Coronary artery (tissue), 2 donors: ENCODE results near the gene CEMIP.

Experiments used
- DNase-seq: peaks from one replicate; pipeline ENCODE4 v3.0.0-alpha.2; 2017; ENCODE audit warnings: low spot score
- H3K27ac ChIP-seq, 2 donors: fragments of 200-600 bp; sonication (generic); one replicate each; pipeline ENCODE4 v1.5.1; 2016 to 2019
- H3K4me3 ChIP-seq: fragments of 200-600 bp; sonication (generic); 2 replicates; pipeline ENCODE4 v1.5.1; 2016; ENCODE audit warnings: mild to moderate bottlenecking, moderate library complexity
- TF ChIP-seq, protein P1 (sequence below): fragments of 200-600 bp; sonication (generic); IDR thresholded peaks from one replicate; pipeline ENCODE4 v1.5.1; 2019; ENCODE audit warnings: antibody characterized with exemption

CEMIP gene

DNA sequence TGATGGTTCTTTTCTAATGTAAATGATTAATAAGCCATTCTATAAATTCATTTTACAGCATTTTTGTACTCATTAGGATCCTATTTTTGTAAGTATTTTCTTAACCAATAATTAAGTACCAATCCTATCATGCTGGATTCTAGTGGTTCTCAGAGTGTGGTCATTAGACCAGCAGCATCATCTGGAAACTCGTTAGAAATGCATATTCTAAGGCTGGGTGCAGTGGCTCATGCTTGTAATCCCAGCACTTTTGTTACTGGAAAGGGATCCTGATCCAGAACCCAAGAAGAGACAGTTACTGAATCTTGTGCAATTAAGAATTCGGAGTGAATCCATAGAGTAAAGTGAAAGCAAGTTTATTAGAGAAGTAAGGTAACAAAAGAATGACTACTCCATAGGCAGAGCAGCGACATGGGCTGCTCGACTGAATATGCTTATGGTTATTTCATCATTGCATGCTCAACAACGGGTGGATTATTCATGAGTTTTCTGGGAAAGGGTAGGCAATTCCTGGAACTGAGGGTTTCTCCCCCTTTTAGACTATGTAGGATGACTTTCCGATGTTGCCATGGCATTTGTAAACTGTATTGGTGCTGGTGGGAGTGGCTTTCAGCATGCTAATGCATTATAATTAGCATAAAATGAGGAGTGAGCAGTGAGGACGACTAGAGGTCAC lies 9.9 kb upstream of the CEMIP start:
- TF ChIP-seq, protein P1, sequence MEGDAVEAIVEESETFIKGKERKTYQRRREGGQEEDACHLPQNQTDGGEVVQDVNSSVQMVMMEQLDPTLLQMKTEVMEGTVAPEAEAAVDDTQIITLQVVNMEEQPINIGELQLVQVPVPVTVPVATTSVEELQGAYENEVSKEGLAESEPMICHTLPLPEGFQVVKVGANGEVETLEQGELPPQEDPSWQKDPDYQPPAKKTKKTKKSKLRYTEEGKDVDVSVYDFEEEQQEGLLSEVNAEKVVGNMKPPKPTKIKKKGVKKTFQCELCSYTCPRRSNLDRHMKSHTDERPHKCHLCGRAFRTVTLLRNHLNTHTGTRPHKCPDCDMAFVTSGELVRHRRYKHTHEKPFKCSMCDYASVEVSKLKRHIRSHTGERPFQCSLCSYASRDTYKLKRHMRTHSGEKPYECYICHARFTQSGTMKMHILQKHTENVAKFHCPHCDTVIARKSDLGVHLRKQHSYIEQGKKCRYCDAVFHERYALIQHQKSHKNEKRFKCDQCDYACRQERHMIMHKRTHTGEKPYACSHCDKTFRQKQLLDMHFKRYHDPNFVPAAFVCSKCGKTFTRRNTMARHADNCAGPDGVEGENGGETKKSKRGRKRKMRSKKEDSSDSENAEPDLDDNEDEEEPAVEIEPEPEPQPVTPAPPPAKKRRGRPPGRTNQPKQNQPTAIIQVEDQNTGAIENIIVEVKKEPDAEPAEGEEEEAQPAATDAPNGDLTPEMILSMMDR, result no peak
- Histone ChIP-seq H3K4me3 (no peak overlapping the region), H3K27ac (no peak overlapping the region)
- DNase-seq, result no peak

DNA sequence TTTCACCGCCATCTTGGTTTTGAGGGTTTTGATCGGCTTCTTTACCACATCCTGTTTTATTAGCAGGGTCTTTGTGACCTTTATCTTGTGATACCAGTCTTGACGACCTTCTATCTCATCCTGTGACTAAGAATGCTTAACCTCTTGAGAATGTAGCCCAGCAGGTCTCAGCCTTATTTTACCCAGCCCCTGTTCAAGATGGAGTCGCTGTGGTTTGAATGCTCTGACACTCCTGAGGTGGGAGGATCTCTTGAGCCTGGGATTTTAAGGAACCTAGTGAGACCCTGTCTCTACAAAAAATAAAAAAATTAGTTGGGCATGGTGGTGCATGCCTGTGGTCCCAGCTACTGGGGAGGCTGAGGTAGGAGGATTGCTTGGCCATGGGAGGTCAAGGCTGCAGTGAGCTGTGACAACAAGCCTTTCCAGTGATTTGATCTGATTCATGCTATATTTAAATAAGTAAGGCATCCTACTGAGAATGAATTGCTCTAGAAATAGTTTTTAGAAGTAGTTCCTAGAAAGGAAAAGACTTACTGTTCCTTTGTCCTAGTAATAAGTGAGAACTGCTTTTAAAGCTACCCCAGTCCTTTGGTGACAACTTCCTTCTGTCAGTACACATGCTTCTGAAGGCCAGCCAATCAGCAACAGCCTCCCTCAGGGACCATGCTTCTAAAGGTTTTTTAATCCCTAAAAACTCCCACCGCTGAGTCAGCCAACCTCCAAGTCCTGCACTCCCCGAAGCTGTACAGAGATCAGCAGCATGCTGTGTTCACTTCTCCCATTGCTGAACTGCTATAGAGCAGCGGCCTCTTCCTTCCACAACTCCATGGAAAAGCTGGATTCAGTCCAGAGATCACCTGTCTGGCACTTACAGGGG lies 9.1 kb upstream of the CEMIP start:
- TF ChIP-seq, protein P1, result no peak
- DNase-seq, result no peak
- Histone ChIP-seq H3K4me3 (no peak overlapping the region), H3K27ac (no peak overlapping the region)

DNA sequence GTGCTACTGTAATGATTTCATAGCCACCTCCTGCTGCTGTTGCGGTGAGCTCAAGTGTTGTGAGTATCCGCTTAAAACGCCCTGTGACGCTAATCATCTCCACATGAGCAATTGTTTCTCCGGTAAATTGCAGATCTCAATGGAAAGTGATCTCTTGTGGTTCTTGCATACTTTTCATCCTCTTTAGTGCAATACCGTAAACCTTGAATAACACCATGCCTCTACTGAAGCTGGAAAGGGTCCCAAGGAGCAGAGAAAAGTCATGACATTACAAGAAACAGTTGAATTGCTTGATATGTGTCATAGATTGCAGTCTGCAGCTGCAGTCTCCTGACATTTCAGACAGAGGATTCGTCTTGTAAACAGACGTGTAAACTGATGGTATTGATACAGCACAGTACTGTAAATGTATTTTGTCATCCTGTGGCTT lies 6.0 kb upstream of the CEMIP start:
- TF ChIP-seq, protein P1, result no peak
- no peak for DNase-seq
- Histone ChIP-seq H3K27ac (no peak overlapping the region), H3K4me3 (no peak overlapping the region)

DNA sequence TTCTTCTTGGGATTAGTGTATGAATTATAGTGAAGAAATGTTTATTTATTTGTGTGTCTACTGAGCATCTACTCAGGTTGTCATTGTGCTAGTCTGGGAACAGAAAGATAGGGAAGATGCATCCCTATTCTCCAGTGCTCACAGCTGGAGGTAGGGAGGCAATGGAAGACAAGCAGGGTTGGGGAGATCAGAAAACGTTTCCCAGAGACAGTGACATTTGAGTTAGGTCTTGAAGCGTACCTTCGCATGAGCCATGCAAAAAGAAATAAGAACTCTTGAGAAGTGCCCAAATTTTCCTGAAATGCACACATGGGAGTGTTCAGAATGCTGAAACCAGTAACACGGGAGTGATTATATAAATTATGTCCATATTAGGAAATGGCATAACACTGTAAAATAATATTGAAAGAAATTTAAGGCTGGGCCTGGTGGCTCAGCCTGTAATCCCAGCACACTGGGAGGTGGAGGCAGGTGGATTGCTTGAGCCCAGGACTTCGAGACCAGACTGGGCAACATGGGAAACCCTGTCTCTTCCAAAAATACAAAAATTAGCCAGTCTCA lies 5.3 kb upstream of the CEMIP start:
- H3K4me3 ChIP-seq, result no peak overlapping the region
- TF ChIP-seq, protein P1, result no peak
- no peak overlapping the region for H3K27ac ChIP-seq
- DNase-seq, result no peak

DNA sequence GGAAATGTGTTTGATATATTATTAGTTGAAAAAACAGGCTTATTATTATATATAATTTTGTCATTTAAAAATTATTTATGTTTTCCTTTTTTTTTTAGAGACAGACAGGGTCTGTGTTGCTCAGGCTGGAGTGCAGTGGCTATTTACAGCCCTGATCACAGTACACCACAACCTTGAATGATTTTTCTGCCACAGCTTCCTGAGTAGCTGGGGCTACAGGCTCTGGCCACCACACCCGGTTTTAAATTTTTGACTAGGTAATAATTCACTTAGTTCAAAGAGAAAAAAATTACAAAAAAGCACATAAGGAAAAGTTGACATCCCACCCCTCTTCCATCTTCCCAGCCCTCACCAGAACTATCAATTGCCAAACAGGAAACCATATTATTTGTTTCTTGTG lies 4.7 kb upstream of the CEMIP start:
- no peak overlapping the region for H3K27ac ChIP-seq
- TF ChIP-seq, protein P1, result no peak
- no peak overlapping the region for H3K4me3 ChIP-seq
- DNase-seq, result no peak

DNA sequence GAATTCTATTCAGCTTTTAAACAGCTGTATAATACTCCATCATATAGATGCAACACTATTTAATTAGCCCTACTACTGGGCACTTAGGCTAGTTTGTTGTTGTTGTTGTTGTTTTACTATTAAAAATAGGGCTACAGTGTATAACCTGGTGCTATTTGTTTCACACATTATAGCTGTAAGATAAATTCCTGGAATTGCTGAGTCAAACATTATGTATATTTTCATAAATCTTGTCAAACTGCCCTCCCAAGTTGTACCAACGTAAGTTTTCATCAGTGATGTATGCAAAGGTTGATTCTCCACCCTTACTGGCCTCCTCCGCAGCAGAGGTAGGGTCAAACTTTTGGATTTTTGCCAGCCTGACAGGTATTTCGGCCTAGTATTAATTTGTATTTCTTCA lies 3.8 kb upstream of the CEMIP start:
- no peak for DNase-seq
- Histone ChIP-seq H3K27ac (no peak overlapping the region), H3K4me3 (no peak overlapping the region)
- TF ChIP-seq, protein P1, result no peak
